Mesenchymal stem cell (in vitro differentiated cells and primary cell): ENCODE measurements around the gene CYP19A1. TPM values are rescaled to one million over a fixed set of nuclear protein-coding genes. Genes with fewer than 3 reads are reported as not detected.

Source experiments
- small RNA-seq: library from polyadenylated mRNA; stranded (forward); fragments of <200 nt; extraction: miRNeasy Mini kit (QIAGEN cat#:217004); gene quantifications from one replicate; pipeline ENCODE3, GENCODE V24; 2013; ENCODE audit warnings: low read depth

The CYP19A1 gene

Small RNA genes lying within 50 kb of the gene (small RNA-seq; reads per million reads assigned to genes)
- not detected for gene AC020891.4
- not detected for gene MIR4713
- not detected for gene MIR7973-1
